Subcutaneous adipose tissue (tissue), 4 donors: ENCODE measurements around the gene SNX5. TPM values are rescaled to one million over a fixed set of nuclear protein-coding genes. Genes with fewer than 3 reads are reported as not detected.

Experiments
- total RNA-seq, 4 donors: library from RNA; depleted of rRNA; stranded (reverse); fragments of >200 nt; gene quantifications; one replicate each; pipeline ENCODE4 v1.1.0, GENCODE V29; 2016
- TF ChIP-seq, protein P1 (sequence below): fragments of 450-650 bp; IDR thresholded peaks from one replicate; pipeline ENCODE4 v1.5.1; 2016; ENCODE audit warnings: low read depth, mild to moderate bottlenecking, control low read depth, antibody characterized with exemption, moderate library complexity

The SNX5 gene
- total RNA-seq, 4 donors from 2014 or later, result 114 to 169 (median 139) TPM

DNA sequence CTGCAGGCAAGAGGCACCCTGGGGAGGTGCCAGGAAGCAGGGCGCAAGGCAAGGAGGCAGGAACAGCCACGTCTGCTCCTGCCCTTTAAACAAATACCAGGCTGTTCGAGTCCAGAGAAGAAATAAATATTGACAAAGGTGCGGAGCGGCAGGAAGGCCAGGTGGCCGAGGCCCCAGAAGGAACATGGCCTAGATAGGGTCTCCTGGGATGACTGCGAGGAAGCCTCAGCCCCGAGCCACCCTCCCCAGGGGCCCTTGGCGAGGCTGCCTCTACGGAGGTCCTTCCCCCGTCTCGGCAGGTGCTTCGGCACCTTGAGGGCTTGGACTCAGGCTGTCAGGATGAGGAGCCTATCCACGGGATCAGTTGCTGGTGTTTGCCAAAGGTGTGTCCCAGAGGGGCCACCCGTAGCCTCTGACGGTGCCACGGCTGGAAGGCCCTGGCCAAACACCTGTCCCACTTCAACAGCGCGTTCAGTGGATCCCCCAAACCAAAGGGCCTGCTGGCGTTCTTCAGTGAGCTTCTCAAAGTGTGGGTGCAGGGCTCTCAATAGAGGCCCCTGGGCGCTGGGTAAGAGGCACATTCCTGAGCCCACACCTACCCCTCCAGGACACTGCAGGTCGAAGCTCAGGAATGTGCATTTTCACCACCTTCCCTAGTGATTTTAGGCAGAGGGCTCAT, 39.8 kb downstream of the SNX5 start:
- TF ChIP-seq, protein P1, sequence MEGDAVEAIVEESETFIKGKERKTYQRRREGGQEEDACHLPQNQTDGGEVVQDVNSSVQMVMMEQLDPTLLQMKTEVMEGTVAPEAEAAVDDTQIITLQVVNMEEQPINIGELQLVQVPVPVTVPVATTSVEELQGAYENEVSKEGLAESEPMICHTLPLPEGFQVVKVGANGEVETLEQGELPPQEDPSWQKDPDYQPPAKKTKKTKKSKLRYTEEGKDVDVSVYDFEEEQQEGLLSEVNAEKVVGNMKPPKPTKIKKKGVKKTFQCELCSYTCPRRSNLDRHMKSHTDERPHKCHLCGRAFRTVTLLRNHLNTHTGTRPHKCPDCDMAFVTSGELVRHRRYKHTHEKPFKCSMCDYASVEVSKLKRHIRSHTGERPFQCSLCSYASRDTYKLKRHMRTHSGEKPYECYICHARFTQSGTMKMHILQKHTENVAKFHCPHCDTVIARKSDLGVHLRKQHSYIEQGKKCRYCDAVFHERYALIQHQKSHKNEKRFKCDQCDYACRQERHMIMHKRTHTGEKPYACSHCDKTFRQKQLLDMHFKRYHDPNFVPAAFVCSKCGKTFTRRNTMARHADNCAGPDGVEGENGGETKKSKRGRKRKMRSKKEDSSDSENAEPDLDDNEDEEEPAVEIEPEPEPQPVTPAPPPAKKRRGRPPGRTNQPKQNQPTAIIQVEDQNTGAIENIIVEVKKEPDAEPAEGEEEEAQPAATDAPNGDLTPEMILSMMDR, result no peak

DNA sequence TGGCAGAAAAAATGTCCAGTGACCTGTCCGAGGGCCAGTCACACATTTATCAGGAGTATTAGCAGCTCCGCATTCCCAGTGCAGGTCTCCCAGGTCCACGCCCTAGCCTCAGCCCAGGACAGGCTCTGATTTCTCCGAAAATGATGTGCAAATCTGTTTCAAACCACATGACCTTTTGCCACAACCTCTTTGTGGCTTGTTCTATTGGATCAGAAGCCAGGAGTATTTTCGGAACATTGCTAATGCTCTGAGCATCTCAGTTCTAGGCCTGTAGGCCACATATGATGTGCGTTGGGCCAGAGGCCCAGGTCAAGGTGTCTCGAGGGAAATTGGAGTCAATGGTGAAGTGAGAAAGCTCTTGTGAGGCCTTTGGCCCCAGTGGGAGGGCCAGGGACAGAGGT, 40.4 kb downstream of the SNX5 start:
- TF ChIP-seq, protein P1, result no peak

DNA sequence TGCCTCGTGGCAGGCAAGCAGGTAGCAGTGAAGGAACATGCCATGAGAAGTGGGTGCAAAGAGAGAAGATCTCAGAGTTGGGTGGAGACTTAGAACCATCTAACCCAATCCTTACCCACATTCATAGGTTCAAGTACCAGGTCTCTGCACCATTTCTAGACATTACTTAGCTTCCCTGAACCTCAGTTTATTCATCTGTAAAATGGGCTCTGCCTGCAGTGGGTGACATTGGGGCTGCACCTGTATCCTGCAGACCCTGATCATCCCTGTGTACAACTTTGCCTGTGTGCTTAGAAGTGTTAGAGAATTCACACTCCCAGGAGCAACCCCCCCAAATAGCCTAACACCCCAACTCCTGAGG, 42.7 kb downstream of the SNX5 start:
- TF ChIP-seq, protein P1, result no peak

DNA sequence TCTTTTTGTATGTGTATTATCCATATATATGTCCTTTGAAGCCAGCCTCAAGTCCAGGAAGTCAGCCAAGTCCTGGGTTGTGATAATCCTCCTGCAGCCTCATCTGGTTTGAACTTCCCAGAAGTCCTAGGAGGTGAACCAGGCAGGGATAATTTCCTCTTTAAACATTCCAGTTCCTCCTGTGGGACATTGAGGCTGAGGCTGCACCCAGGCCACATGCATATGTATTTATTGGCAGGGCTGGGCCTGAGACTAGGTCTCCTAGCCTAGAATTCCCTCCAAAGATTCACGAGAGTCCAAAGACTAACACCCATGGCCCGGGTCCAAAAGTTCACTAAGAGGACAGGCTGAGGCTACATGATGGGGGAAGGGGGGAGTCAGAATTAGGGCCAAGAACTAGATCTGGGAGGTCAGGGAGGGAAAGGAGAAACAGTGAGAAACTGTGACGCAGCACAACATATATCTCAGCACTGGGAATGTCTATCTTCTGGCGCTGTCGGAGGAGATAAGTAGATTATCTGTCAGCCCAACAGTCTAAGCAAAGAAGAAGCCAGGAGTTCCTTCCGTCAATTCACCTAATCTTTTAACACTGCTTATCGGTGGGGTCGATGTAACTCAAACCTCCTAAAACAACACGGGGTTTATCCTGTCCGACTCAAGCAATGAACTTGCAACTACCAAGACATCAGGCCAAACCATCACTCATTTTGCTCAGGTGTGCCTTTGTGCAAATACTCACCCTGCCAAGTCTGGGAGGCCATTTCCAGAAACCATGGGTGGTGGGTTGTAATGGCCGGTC, 43.3 kb downstream of the SNX5 start:
- TF ChIP-seq, protein P1, result no peak

DNA sequence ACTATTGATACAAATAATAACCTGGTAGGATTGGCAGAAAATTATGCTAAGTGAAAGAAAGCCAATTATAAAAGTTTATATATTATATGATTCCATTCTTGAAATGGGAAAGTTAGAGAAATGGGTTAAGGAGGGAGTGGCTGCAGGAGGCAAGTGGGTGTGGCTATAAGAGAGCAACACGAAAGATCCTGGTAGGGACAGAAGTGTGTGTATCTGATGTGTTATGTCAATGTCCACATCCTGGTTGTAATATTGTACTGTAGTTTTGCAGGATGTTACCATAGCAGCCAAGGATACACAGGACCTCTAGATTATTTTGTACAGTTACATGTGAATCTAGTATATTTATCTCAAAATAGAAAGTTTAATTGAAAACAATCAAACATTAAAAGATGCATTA, 46.8 kb downstream of the SNX5 start:
- TF ChIP-seq, protein P1, result no peak

DNA sequence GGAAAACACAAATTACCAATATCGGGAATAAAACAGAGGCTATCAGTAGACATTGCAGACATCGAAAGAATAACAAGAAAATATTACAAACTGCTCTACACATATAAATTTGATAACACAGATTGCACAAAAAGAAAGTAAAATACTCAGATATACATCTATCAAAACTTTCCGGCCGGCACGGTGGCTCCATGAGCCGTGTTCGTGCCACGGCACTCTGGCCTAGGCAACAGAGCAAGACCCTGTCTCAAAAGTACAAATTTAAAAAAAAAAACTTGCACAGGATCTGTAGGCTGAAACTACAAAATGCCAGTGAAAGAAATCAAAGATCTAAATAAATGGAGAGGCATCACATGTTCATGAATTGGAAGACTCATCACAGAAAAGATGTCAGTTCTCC, 49.4 kb downstream of the SNX5 start:
- TF ChIP-seq, protein P1, result no peak

DNA sequence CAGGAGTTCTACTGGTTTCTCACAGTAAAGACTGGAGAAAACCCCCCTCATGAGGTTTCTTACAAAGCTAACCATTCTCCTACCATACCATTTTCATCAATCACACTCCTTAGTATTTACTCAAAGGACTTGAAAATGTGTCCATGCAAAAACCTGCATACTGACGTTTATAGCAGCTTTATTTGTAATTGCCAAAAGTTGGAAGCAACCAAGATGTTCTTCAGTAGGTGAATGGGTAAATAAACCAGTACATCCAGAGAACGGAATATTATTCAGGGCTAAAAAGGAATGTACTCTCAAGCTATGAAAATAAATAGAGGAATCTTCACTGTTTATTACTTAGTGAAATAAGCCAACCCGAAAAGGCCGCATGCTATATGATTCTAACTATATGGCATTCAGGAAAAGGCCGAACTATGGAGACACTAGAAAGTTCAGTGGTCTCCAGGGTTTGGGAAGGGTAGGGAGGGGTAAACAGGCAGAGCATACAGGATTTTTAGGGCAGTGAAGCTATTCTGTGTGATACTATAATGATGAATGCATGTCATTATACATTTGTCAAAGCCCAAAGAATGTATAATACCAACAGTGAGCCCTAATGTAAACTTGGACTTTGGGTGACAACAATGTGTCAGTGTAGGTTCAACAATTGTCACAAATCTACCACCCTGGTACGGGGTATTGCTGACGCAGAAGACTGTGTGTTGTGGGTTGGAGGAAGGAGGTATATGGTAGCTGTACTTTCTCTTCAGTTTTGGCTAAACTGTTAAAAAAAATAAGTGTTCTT, 50.6 kb downstream of the SNX5 start:
- TF ChIP-seq, protein P1, result no peak
